ENCODE data around the gene PRKG1.
"Not testable (repeated sequence)": the region's sequence is repeated elsewhere in the genome, so short reads cannot be mapped to it uniquely, and the experiment has no call there.

The PRKG1 gene

DNA sequence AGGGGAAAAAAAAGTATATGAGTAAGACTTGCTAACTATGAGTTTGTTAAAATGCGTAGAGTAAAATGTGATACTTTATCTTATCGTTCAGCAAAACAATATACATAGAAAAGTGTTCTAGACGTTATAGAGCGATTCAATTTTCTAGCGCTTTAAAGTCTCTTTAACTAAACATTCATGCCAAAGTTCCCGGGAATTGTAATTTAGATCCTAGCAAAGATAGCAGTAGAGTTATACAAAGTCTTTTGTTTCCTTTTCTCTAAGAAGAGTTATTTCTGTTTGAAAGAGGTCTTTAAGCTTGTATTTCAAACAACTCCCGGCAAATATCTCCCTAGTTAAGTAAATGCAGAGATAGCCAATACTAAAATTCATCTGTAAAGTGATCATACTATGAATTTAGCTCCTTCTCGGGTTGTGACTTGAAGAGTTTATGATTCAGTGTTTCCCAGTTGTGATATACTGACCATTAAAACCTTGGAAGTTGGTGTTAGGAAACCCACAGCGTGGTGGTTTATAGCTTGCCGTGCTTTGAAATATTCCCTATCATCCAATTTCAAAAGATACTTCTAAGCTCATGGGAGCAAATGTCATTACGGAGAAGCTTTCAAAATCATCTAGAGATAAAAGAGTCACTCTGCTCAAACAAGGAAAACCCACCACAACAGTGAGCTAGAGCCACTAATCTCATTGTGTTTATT is 453.4 kb downstream of the PRKG1 start:
- DNase-seq = no peak

DNA sequence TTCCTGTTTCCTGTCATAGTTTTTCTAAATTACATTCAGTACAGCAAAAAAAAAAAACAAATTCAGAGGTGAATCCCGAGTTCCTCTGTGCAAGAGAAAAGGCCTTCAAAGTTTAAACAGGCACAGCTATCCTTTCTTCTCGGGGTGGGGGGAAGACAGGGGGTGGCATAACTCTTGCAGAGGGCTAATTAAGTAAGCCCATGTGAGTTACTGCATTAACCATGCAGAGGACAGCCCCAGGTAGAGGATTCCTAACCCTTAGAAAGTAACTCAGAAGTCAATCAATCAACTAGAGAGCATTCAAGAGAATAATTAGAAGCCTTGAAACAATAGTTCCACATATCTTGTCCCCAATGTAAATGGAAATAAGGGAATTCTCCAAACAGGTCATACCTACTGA is 454.2 kb downstream of the PRKG1 start:
- DNase-seq = no peak

DNA sequence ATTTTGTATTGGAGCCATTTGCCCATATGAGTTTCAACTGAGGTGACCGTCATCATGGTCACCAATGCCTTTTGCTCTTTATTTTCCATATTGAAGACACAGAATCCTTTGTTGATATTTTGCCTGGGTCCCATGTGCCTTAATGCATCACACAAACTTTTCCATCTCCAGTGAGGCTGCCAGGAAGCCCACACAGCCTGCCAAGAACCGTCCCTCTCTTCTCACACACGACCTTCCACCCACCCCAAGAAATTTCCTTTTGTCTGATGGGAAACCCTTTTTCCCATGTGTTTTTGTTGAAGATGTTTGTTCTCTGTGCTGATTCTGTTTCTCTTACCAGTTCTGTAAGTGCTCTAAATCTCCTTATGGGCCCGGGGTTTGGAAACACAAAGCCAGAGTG is 456.3 kb downstream of the PRKG1 start:
- no peak for DNase-seq

DNA sequence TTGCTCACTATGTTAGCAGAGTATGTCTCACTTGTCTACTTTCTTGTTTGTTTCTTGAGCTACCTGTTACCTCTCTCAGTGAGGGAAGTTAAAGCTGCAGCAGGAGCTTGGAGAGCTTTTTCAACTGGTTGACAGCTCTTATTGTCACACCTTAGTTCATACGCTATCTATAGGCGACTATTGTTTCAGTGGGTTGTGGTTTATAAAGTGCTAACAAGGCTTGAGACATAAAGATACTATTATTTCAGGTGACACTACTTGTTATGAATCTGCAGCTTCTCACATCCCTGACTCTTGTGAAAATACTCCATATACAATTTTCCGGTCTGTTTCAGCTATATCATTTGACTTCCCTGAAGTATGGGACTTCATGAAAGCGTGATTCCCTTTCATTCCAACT is 457.8 kb downstream of the PRKG1 start:
- no peak for DNase-seq

DNA sequence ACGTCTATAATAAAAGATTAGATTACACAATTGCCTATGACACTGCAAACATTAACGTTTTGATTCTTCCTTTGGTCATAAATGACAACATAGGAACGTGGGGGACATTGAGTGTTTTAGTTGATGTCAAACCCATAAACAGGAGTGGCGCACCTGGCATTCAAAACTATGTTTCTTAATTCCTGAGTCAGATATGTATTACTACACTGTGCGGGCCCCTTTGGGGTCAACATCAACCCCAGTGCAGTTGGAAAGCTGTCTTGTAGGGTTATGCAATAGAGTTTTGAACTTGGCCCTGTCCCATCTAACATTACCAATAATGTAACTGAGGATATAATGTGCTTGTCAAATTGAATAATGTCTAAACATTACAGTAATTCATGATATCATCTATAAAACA is 468.6 kb downstream of the PRKG1 start:
- DNase-seq = no peak

DNA sequence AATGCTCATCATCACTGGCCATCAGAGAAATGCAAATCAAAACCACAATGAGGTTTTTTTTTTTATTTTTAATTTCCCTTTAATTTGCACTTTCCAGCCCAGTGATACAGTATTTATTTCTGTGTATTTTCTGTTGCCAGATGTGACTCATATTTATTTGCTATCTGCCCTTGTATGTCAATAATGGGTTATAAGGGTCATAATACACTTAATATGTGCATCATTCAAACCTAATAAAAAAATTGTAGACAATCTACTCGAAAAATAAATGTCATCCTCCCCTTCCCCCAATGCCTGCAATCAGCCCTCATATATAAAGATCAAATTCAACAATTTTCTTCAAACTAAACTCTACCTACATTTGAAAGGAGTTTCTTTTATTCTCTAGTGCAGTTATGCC is 470.6 kb downstream of the PRKG1 start:
- DNase-seq = no peak

DNA sequence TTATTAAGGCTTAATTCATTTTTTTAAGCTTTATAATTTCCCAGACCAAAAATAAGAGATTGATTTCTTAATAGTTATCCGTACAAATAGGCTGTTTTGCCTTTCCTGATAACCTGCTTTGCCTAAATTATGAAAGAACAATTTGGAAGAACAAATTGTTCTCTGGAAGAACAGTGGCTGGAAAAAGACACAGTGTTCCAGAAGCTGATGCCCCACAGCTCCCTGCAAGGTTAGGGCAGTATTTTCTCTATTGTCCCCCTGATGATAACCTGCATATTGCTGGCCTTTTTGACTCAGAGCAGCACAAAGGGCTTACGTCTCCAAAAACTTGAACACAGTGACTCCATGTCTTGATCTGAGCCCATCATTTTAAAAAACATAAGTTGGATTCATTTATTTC is 473.7 kb downstream of the PRKG1 start:
- no peak for DNase-seq

DNA sequence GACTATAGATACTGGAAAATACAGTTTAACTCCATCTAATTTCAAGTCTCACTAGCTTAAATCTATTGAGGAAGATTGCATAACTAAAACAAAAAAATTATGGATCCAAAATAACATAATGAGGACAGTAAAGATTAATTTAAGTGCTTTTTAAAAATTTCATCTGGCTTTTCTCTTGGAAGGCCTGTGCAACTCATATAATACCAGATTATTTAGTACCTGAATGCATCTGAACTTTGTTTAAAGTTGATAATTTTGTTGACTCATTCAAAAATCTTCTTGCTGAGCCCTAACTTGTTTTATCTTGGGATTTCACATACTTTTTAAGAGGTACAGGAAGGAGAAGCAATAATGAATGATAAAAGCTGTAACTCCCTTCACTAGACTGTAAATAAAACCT is 478.6 kb downstream of the PRKG1 start:
- DNase-seq = no peak

DNA sequence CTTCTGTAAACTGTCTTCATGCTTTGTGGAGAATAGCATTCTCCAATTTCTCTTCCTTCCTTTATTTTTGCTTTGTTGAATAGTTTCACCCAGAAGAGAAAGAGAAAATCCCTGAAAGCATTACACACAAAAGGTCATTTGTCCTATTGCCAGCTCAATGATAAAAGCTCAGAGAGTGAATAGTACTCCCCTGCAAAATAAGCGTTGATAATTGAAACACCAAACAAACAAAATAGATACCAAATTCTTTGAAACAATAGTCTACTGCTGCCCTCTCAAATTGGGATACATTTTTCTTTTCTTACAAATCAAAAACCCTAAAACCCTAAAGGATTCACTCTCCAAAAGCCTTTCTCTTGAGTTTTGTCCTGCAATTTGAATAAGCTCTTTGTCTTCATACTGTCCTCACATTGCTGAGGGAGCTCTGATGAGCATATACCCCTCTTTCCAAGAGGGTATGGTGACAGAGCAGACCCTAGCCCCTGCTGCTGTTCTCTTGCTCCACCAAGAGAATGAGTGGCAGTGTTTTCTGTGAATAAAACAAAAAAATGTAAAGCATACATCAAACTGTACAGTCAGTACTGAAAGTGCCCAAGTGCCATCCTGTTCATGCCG is 490.7 kb downstream of the PRKG1 start:
- DNase-seq = no peak

DNA sequence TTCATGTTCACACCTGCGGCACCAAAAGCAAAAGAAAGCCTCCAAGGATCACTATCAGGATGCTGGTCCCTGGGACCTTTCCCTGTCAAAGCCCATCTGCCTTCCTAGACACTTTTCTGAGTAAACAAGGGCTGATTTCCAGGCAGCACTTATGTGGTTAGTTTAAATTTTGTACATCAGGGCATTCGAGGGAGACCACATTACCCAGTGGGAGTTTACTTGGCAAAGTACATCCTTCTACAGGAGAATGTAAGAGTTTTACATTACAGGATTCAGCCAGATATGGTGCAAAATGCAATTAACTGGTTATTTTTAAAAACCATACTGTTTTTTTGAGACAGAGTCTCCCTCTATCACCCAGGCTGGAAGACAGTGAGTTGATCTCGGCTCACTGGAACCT is 493.0 kb downstream of the PRKG1 start:
- DNase-seq = no peak

DNA sequence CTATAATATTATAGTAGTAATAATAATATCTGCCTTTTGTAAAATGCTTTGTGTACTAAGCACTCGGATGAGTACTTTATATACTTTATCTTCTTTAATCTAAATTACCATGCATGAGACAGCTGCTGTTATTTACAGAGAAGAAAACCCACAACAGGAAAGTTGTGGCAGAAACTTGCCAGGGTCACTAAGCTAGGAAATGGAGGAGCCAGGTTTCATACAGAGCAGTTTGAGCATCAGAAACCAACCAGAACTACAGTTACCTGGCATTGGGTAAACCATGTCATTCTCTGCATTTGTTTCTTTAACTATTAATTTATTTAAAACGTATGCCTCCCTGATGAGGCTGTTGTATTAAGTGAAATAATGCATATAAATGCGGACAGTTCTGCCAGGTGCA is 495.2 kb downstream of the PRKG1 start:
- no peak for DNase-seq

DNA sequence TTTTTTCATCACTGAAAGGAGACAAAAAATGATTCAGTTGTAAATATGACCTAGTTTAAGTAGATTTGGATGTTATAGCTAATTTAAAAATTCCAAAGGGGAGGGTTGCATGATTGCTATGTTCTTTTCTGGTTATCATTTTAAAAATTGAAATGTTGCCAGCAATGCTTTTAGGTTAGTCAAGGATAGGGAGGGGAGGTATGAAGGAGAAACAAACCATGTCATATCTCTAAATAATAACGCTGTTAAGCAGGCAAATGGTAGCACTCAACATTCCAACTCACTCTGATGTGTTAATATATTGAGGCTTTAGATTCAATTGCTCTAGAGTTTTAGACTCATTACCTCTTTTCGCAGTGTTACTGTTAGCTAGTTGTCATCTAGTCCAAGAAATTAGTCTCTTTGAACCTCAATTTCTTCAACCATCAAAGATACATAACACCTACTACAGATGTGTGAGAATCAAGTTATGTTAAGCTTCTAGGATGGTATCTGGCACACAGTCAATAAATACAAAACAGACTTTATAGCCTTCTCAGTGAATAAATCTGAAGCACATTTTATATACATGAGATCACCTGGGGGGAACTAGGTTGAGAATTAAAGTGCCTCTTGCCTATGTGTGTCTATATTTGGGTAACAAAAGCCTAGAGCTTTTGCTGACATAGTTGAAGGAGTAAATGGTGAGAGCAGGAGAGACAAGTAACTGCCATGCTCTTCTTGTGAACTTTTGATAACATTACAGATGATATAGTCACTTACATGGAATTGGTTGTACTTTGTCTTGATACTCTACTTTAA is 500.2 kb downstream of the PRKG1 start:
- DNase-seq = no peak

DNA sequence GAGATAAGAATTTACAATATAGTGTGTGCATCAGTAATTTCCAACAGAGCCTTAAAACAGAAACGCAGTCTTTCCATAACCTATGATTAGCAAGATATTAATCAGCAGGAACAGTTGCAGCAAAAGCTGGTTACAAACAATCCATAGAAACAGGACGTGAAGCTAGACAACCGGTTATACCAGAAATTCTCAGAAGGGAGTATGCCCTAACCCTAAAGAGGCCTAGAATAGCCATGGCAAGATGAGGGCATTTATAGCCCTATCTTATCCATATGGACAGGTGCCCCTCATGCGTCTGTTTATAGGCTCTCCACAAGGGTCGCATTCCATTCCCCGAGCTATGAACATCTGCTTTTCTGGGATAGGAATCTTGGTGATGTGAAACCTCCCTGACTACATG is 506.9 kb downstream of the PRKG1 start:
- DNase-seq = not testable (repeated sequence)

DNA sequence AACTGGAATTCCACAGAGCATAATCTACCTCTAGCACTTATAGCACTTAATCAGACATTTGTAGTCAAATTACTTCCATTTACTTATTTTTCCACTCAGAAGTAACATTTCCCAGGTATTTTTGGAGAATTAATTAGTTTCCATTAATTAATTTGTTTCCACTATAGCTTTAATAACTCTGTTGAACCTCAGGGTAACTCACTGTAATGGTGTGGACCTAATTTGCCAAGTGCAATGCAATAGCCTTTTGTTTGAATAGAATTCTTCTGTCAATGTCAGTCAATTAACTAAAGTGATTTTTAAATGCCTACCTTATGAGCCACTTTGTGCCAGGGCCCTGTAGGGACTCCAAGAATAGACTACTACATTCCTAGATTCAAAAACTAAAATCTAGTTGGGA is 509.7 kb downstream of the PRKG1 start:
- no peak for DNase-seq

DNA sequence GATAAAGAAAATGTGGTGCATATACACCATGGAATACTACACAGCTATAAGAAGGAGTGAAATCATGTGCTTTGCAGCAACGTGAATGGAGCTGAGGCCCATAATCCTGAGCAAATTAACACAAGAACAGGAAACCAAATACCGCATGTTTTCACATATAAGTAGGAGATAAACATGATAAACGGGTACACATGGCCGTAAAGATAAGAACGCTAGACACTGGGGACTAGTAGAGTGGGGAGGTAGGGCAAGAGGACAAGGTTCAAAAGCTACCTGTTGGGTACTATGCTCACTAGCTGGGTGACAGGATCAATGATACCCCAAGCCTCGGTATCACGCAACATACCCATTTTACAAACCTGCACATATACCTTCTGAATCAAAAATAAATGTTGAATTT is 511.5 kb downstream of the PRKG1 start:
- no peak for DNase-seq

DNA sequence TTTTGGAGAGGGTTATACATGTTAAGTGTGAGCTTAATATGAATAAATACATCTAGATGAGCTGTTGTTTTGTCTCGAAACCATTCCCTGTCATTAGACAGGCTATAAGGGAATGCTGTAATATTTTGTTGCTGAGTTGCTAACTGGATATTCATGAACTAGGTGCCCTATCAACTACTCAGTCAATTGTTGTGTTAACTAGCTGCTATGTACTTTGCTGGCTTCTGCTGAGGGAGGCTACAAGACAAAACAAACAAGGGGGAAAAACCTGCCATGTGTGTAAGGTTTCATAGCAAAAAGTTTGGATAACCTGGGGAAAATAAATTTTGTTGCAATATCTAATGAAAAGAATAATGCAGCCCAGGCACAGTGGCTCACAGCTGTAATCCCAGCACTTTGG is 514.7 kb downstream of the PRKG1 start:
- no peak for DNase-seq

DNA sequence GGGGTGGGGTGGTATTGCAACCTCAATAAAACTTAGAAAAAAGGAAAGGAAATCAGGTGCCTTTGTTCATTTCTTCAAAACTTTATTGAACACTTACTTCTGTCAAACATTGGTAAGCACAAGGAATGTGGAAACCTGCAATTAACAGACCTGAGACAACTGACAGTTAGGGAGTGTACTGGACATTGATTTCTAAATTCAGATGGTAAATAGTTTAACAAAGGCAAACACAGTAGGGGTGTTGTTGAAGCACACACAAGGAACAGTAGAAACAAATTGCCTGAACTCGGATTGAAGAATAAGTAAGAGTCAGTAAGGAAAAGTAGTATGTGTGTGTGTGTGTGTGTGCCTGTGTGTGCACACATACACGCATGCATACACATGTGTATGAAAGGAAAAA is 516.5 kb downstream of the PRKG1 start:
- DNase-seq = no peak

DNA sequence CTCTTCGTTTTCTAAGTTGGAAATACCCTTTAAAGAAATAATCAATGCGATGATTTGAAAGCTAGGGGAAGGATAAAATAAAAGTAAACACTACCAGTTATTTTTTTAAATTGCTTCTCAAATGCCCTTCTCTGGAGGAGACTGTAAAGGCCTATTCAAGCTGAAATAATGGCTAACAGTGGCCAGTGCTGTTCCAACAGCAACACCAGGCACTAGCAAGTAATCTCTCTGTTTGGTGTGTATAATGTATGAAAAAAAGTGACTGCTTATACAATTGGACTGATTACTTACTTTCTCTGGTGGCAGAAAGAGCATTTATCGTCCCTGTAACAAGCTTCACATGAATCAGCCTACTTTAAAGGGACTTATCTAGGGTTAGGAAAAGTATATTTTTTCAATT is 522.4 kb downstream of the PRKG1 start:
- no peak for DNase-seq

DNA sequence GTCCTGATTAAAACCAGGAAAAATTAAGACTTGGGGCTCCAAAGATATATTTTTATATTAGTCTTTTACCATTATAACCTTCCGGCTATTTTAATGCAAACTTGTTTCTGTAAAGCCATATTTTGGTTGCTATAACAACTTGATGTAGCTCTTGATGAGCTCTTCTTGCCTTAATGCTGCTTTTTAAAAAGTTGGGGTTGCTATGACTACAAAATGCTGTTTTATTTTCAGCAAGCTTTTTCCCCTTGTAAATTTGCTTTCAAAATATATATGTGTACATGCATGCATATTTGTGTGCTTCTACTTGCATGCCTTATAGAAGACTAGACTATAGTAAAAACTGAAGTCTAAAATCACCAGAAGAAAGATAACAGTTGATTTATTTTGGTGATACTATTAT is 525.4 kb downstream of the PRKG1 start:
- DNase-seq = no peak

DNA sequence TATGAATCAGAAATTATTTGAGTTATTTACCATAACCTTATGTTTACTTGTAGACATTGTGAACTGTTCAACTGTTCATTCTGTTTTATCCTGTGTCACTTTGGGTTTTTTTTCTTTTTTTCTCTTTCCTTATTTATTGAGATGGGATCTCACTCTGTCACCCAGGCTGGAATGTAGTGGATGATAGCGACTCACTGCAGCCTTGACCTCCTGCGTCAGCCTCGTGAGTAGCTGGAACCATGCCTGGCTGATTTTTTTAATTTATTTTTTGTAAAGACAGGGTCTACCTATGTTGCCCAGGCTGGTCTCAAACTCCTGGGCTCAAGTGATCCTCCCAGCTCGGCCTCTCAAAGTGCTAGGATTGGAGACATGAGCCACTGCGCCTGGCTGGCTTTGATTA is 528.0 kb downstream of the PRKG1 start:
- no peak for DNase-seq

DNA sequence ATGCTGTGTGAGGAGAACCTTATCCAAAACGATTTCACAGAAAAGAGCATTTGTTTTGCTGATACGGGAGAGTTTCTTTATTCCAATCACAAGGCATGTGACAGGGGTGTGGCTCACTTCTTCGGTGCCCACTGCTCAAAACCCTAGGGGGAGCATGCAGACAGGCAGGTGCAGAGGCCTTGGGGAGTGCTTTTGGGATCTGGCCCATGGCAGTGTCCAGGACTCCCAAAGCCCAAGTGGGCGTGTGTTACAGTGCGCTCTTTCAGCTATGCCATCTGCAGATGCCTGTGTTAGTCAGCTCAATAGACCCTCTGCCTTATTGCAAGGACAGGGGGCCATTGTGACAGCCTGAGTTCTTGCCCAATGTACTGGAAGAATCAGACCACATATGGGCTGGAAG is 530.3 kb downstream of the PRKG1 start:
- no peak for DNase-seq

DNA sequence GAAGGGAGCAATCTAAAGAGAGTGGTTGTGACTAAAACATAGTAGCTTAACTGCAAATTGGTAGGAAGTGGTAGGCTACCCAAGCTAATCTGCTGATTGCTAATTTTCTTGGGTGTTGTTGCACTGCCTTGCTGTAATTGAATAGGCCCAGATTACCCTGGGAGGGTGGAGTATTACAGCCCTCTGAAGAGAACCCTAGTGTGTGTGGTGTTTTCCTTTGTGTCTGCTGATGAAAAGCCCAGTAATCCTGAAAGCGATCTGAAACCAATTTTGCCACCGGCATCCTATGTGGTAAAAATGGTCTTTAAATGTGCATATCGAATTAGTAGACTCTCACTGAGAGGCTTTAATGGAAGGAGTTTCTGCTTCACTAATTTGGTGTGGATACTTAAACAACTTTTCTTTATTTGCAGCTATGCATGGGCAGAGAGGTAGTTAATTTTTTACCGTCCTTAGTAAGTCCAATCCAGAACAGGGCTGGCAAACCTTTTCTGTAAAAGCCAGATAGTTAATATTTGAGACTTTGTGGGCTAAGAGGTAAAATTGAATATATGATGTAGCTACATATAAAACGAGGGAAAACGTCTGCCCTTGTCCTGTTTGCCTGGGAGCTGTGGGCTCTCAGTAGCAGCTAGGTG is 532.7 kb downstream of the PRKG1 start:
- no peak for DNase-seq

DNA sequence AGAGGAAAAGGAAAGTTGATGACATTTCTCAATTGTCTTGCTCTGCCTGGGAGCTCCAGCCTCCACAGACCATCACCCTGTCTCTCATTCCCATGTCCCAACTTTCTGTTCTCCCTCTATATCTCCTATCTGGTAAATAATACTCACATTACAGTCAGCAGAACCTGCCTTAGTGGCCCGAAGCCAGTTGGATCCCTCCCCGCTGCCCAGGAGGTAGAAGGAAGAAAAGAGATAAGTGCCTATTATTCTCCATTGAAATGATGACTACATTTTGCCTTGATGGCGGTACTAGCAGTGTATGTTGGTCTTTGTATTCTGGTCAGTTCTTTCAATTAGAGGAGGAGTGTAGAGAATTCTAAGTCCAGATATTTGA is 533.2 kb downstream of the PRKG1 start:
- no peak for DNase-seq

DNA sequence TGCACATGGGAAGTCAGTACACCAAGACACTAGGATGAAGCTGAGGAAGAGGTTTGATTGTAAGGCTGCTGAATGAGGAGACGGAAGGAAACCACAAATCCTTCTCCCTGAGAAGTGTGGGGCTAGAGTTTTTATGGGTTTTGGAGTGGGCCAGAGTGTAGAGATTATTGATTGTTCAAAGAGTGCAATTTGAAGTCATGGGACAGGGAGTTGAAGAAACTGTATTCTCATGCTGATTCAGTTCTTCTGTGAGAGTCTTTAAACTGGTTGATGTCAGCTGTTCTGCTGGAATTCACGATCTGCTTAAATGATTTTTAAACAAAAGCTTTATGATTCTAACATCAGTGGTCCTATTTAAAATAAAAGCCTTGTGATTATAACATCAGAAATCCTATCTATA is 533.9 kb downstream of the PRKG1 start:
- DNase-seq = no peak
